ENCODE data around the gene OTOG.

GRCh38 chr11:17533341-17533740, 13.7 kb upstream of the OTOG start:
- TF ChIP-seq CTCF (IDR thresholded peaks at IDR 0.05), result no peak
- TF ChIP-seq POLR2A (IDR thresholded peaks at IDR 0.05), result no peak
- TF ChIP-seq EP300 (IDR thresholded peaks at IDR 0.05), result no peak

Data from ovary (tissue), 3 donors.